A549 (cell line): Measurements from ENCODE around the gene PTPRE.

Experiments
- CEBPB ChIP-seq, 2 experiments: fragments of >200 bp in 1 of 2; sonication (Bioruptor Twin) in 1 of 2; formaldehyde crosslinking in 1 of 2; IDR thresholded peaks; 2 replicates each; pipeline ENCODE4 v1.6.1; 2012 to 2016
- EP300 ChIP-seq, 2 experiments: fragments of >200 bp; sonication (Bioruptor Twin); formaldehyde crosslinking; IDR thresholded peaks; 2 replicates in 1 of 2; 3 replicates in 1 of 2; pipeline ENCODE4 v1.6.1; 2016 to 2017
- KDM5A ChIP-seq: fragments of 200-600 bp; sonication (generic); IDR thresholded peaks from 2 replicates; pipeline ENCODE4 v1.6.1; 2016; ENCODE audit warnings: antibody characterized with exemption, mild to moderate bottlenecking
- NR3C1 ChIP-seq: fragments of >200 bp; sonication (Bioruptor Twin); formaldehyde crosslinking; IDR thresholded peaks from 3 replicates; pipeline ENCODE4 v1.6.1; 2017
- TF ChIP-seq, protein P1 (sequence below): fragments of >200 bp; sonication (Bioruptor Twin); formaldehyde crosslinking; IDR thresholded peaks from 3 replicates; pipeline ENCODE4 v1.5.1; 2016
- TF ChIP-seq, protein P2 (sequence below): fragments of 450-650 bp; IDR thresholded peaks from 2 replicates; pipeline ENCODE4 v1.6.1; 2014; ENCODE audit warnings: antibody characterized with exemption
- TF ChIP-seq, protein P3 (sequence below): fragments of 200-600 bp; sonication (generic); IDR thresholded peaks from 2 replicates; pipeline ENCODE4 v1.6.1; 2016; ENCODE audit warnings: antibody characterized with exemption, mild to moderate bottlenecking, moderate library complexity
- TF ChIP-seq, protein P4 (sequence below): IDR thresholded peaks from 2 replicates; pipeline ENCODE4 v1.6.1; 2012

DNA sequence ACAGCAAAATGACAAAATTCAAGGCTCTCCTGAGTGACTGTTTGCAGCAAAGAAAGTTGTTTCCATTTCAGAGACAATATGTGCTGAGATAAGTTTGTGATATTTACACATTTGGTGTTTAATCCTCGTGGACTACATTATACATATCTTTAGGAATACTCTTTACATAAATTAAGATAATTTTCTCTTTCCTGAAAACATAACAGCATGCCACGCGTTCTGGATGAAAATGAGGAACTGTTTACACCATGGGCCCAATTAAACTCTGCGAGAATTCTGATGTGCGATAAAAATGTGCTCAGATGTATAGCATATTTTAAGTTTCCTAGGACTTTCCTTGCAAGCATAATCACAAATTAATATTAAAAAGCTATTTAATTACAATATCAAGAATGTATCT is 26.4 kb downstream of the PTPRE start:
- TF ChIP-seq CEBPB (IDR thresholded peaks at IDR 0.05): no peak
- TF ChIP-seq, protein P1, sequence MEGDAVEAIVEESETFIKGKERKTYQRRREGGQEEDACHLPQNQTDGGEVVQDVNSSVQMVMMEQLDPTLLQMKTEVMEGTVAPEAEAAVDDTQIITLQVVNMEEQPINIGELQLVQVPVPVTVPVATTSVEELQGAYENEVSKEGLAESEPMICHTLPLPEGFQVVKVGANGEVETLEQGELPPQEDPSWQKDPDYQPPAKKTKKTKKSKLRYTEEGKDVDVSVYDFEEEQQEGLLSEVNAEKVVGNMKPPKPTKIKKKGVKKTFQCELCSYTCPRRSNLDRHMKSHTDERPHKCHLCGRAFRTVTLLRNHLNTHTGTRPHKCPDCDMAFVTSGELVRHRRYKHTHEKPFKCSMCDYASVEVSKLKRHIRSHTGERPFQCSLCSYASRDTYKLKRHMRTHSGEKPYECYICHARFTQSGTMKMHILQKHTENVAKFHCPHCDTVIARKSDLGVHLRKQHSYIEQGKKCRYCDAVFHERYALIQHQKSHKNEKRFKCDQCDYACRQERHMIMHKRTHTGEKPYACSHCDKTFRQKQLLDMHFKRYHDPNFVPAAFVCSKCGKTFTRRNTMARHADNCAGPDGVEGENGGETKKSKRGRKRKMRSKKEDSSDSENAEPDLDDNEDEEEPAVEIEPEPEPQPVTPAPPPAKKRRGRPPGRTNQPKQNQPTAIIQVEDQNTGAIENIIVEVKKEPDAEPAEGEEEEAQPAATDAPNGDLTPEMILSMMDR: no peak
- TF ChIP-seq, protein P2, sequence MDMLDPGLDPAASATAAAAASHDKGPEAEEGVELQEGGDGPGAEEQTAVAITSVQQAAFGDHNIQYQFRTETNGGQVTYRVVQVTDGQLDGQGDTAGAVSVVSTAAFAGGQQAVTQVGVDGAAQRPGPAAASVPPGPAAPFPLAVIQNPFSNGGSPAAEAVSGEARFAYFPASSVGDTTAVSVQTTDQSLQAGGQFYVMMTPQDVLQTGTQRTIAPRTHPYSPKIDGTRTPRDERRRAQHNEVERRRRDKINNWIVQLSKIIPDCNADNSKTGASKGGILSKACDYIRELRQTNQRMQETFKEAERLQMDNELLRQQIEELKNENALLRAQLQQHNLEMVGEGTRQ: no peak
- TF ChIP-seq EP300 (IDR thresholded peaks at IDR 0.05): no peak
- TF ChIP-seq, protein P3, sequence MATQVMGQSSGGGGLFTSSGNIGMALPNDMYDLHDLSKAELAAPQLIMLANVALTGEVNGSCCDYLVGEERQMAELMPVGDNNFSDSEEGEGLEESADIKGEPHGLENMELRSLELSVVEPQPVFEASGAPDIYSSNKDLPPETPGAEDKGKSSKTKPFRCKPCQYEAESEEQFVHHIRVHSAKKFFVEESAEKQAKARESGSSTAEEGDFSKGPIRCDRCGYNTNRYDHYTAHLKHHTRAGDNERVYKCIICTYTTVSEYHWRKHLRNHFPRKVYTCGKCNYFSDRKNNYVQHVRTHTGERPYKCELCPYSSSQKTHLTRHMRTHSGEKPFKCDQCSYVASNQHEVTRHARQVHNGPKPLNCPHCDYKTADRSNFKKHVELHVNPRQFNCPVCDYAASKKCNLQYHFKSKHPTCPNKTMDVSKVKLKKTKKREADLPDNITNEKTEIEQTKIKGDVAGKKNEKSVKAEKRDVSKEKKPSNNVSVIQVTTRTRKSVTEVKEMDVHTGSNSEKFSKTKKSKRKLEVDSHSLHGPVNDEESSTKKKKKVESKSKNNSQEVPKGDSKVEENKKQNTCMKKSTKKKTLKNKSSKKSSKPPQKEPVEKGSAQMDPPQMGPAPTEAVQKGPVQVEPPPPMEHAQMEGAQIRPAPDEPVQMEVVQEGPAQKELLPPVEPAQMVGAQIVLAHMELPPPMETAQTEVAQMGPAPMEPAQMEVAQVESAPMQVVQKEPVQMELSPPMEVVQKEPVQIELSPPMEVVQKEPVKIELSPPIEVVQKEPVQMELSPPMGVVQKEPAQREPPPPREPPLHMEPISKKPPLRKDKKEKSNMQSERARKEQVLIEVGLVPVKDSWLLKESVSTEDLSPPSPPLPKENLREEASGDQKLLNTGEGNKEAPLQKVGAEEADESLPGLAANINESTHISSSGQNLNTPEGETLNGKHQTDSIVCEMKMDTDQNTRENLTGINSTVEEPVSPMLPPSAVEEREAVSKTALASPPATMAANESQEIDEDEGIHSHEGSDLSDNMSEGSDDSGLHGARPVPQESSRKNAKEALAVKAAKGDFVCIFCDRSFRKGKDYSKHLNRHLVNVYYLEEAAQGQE: no peak
- TF ChIP-seq, protein P4, sequence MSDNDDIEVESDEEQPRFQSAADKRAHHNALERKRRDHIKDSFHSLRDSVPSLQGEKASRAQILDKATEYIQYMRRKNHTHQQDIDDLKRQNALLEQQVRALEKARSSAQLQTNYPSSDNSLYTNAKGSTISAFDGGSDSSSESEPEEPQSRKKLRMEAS: no peak
- TF ChIP-seq NR3C1: no peak
- no peak for TF ChIP-seq KDM5A
